Neutrophil (primary cell): Measurements from ENCODE around the gene CKS1B.
A peak's percentile ranks its signal among the peaks of the same experiment; 100 is the strongest.

Source experiments
- H3K27ac ChIP-seq: fragments of 200-600 bp; sonication (generic); 2 replicates; pipeline ENCODE4 v1.5.1; 2016; ENCODE audit warnings: mild to moderate bottlenecking, moderate library complexity
- H3K27me3 ChIP-seq: fragments of 200-600 bp; sonication (generic); 2 replicates; pipeline ENCODE4 v1.6.0; 2016; ENCODE audit warnings: mild to moderate bottlenecking
- H3K36me3 ChIP-seq: fragments of 200-600 bp; sonication (generic); 2 replicates; pipeline ENCODE4 v1.5.1; 2017
- H3K4me1 ChIP-seq, 2 experiments: fragments of 200-600 bp in 1 of 2; sonication (generic) in 1 of 2; 1 replicate in 1 of 2; 2 replicates in 1 of 2; pipeline versions ENCODE4 v1.5.1 to v1.6.1; 2013 to 2016; ENCODE audit warnings: low read depth in 1 of 2, low read length in 1 of 2, mild to moderate bottlenecking in 1 of 2, moderate library complexity in 1 of 2; ENCODE audit not compliant: control insufficient read depth in 1 of 2, insufficient read depth in 1 of 2
- H3K4me3 ChIP-seq, 2 experiments: fragments of 200-600 bp in 1 of 2; sonication (generic) in 1 of 2; 1 replicate in 1 of 2; 2 replicates in 1 of 2; pipeline ENCODE4 v1.5.1; 2013 to 2016; ENCODE audit warnings: low read depth in 1 of 2, low read length in 1 of 2, mild to moderate bottlenecking in 1 of 2, moderate library complexity in 1 of 2
- H3K9me3 ChIP-seq: fragments of 200-600 bp; sonication (generic); 2 replicates; pipeline ENCODE4 v1.5.1; 2016
- CTCF ChIP-seq: fragments of 200-600 bp; sonication (generic); IDR thresholded peaks from 2 replicates; pipeline ENCODE4 v1.5.1; 2016; ENCODE audit warnings: antibody characterized with exemption

CKS1B gene

GRCh38 chr1:154969860-154970452, 4.5 kb upstream of the CKS1B start:
- Histone ChIP-seq H3K27ac (no peak overlapping the region), H3K9me3 (no peaks in the 10 kb centered on the region), H3K36me3 (peaks cover 43% of the 10 kb centered on the region), H3K4me3 (no peak overlapping the region), H3K4me1 (peaks cover 41 to 42% of the 10 kb centered on the region in 2 experiments), H3K27me3 (no peaks in the 10 kb centered on the region)
- TF ChIP-seq CTCF: no peak

- no peak for TF ChIP-seq CTCF
- H3K4me1 ChIP-seq: peaks cover 50 to 51% of the 10 kb centered on the region in 2 experiments
- no peaks in the 10 kb centered on the region for H3K27me3 ChIP-seq
- peaks cover 35% of the 10 kb centered on the region for H3K36me3 ChIP-seq
- peak within 1 kb of the TSS; percentile 69 for H3K27ac ChIP-seq
- no peak within 1 kb of the TSS for H3K4me3 ChIP-seq
- no peaks in the 10 kb centered on the region for H3K9me3 ChIP-seq
These were observed 3.7 kb upstream of the CKS1B start, which contains the start of gene SHC1 for GRCh38 chr1:154970631-154971340. TSS of gene SHC1 (minus strand) at chr1:154970747. CDS start at chr1:154970526, 221 bp downstream.

- no peaks in the 10 kb centered on the region for H3K27me3 ChIP-seq
- no peak overlapping the region for H3K4me3 ChIP-seq
- H3K27ac ChIP-seq: peak overlapping the region; percentile 69
- peaks cover 56 to 58% of the 10 kb centered on the region in 2 experiments for H3K4me1 ChIP-seq
- no peaks in the 10 kb centered on the region for H3K9me3 ChIP-seq
- peaks cover 28% of the 10 kb centered on the region for H3K36me3 ChIP-seq
- no peak for TF ChIP-seq CTCF
These were observed 3.0 kb upstream of the CKS1B start for GRCh38 chr1:154971341-154971998.

GRCh38 chr1:154972213-154972516, 2.3 kb upstream of the CKS1B start:
- peaks cover 60 to 61% of the 10 kb centered on the region in 2 experiments for H3K4me1 ChIP-seq
- H3K27ac ChIP-seq: peak overlapping the region; percentile 98
- no peak overlapping the region for H3K4me3 ChIP-seq
- no peaks in the 10 kb centered on the region for H3K9me3 ChIP-seq
- peaks cover 21% of the 10 kb centered on the region for H3K36me3 ChIP-seq
- H3K27me3 ChIP-seq: no peaks in the 10 kb centered on the region
- TF ChIP-seq CTCF: no peak

- peaks cover 16% of the 10 kb centered on the region for H3K36me3 ChIP-seq
- no peaks in the 10 kb centered on the region for H3K9me3 ChIP-seq
- H3K27ac ChIP-seq: peak overlapping the region; percentile 98
- no peaks in the 10 kb centered on the region for H3K27me3 ChIP-seq
- H3K4me3 ChIP-seq: peak overlapping the region; percentile 75 to 94
- H3K4me1 ChIP-seq: peaks cover 60 to 61% of the 10 kb centered on the region in 2 experiments
- no peak for TF ChIP-seq CTCF
These were observed 1.8 kb upstream of the CKS1B start for GRCh38 chr1:154972517-154973343.
